AG04449 (cell line): ENCODE measurements around the gene LHFPL6.

Experiments
- CTCF ChIA-PET: fragments of 350-600 bp; formaldehyde crosslinking; extraction: SDS; loops from one replicate; lab custom pipeline; 2021; ENCODE audit warnings: antibody characterized with exemption; lab: Yijun Ruan, JAX
- POLR2A ChIA-PET: fragments of 400-600, 350-600 bp; formaldehyde crosslinking; extraction: SDS; loops from one replicate; lab custom pipeline; 2020; ENCODE audit warnings: antibody characterized with exemption, inconsistent platforms; lab: Yijun Ruan, JAX
- DNase-seq: peaks from one replicate; pipeline ENCODE4 v3.0.0-alpha.2; 2010; ENCODE audit warnings: low read depth, low spot score
- H3K4me3 ChIP-seq: 2 replicates; pipeline ENCODE4 v1.5.1; 2011; ENCODE audit warnings: low read depth, mild to moderate bottlenecking, control low read depth, low read length
- CTCF ChIP-seq: IDR thresholded peaks from one replicate; pipeline ENCODE4 v1.5.1; 2011; ENCODE audit warnings: mild to moderate bottlenecking, moderate library complexity, low read length, control low read depth, inconsistent platforms; ENCODE audit not compliant: insufficient read depth; ENCODE audit errors: missing control alignments

LHFPL6 gene

GRCh38 chr13:39417643-39418042, 185.3 kb downstream of the LHFPL6 start:
- peak; percentile 21 for DNase-seq
- CTCF ChIA-PET: interaction anchor here (0.8 to 6.8 kb wide), 6 partner anchors 10 to 273 kb away, joined by 3 to 89 read pairs (median 20); partner anchors contain the start of gene LHFPL6
- POLR2A ChIA-PET: no interaction called here
- TF ChIP-seq CTCF: no peak
- H3K4me3 ChIP-seq: peak overlapping the region; percentile 32

GRCh38 chr13:39417131-39417530, 185.9 kb downstream of the LHFPL6 start:
- no peak for DNase-seq
- CTCF ChIA-PET: interaction anchor here (0.8 to 6.8 kb wide), 7 partner anchors 10 to 273 kb away, joined by 3 to 89 read pairs (median 5); partner anchors contain the start of gene LHFPL6
- POLR2A ChIA-PET: no interaction called here
- H3K4me3 ChIP-seq: no peak overlapping the region
- TF ChIP-seq CTCF: peak; percentile 33

GRCh38 chr13:39415008-39415802, 187.8 kb downstream of the LHFPL6 start:
- ChIA-PET POLR2A (interaction anchor here (0.6 kb wide), 1 partner anchor 49 kb away, joined by 3 read pairs; no protein-coding TSS in a partner anchor), CTCF (interaction anchor here (0.6 to 6.8 kb wide), 17 partner anchors 10 to 271 kb away, joined by 3 to 89 read pairs (median 5); partner anchors contain the start of gene LHFPL6)
- DNase-seq: no peak
- H3K4me3 ChIP-seq: no peak overlapping the region
- TF ChIP-seq CTCF: peak; percentile 60

- TF ChIP-seq CTCF: no peak
- no peak for DNase-seq
- POLR2A ChIA-PET: interaction anchor here (0.6 to 0.7 kb wide), 2 partner anchors 47 to 50 kb away, joined by 3 read pairs; no protein-coding TSS in a partner anchor
- CTCF ChIA-PET: interaction anchor here (0.6 to 6.8 kb wide), 9 partner anchors 9 to 202 kb away, joined by 3 to 89 read pairs (median 12); partner anchors contain the start of gene LHFPL6
- H3K4me3 ChIP-seq: no peak overlapping the region
Measured at GRCh38 chr13:39414339-39414738, 188.7 kb downstream of the LHFPL6 start.

GRCh38 chr13:39411511-39411910, 191.5 kb downstream of the LHFPL6 start:
- no peak for TF ChIP-seq CTCF
- DNase-seq: no peak
- CTCF ChIA-PET: interaction anchor here (1.3 to 3.1 kb wide), 4 partner anchors 9 to 205 kb away, joined by 4 to 15 read pairs (median 6); partner anchors contain the start of gene LHFPL6
- POLR2A ChIA-PET: no interaction called here
- H3K4me3 ChIP-seq: no peak overlapping the region

GRCh38 chr13:39410964-39411363, 192.0 kb downstream of the LHFPL6 start:
- no peak for TF ChIP-seq CTCF
- CTCF ChIA-PET: interaction anchor here (1.3 to 3.1 kb wide), 4 partner anchors 9 to 205 kb away, joined by 4 to 15 read pairs (median 6); partner anchors contain the start of gene LHFPL6
- POLR2A ChIA-PET: no interaction called here
- no peak overlapping the region for H3K4me3 ChIP-seq
- no peak for DNase-seq
